Measurements from ENCODE around the gene RNF215. TPM values are rescaled to one million over a fixed set of nuclear protein-coding genes. Genes with fewer than 3 reads are reported as not detected.

RNF215 gene
- total RNA-seq, 1 donor from 2014 or later: 9.3 TPM

DNA sequence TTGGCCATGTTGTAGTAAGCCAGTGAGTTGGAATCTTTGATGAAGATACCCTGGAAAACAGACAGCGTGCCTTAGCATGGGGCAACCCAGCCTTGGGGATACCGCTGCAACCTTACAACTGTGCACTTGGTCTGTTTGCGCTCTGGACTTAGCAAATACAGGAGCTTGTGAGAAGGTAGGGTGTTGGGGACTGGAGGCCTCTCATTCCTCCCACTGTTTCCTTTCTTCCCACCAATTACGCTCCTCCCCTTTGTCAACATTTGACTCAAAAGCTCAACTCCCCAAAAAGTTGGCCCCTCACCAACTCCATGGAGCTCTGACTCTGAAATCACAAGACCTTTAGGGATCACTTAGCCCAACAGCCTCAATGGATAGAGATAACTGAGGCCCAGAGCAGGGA is 52.6 kb downstream of the RNF215 start:
- intact Hi-C loops (cut with micrococcal nuclease): no loop called here

GRCh38 chr22:30333707-30334087 is 53.5 kb downstream of the RNF215 start:
- intact Hi-C loops (cut with micrococcal nuclease): no loop called here

DNA sequence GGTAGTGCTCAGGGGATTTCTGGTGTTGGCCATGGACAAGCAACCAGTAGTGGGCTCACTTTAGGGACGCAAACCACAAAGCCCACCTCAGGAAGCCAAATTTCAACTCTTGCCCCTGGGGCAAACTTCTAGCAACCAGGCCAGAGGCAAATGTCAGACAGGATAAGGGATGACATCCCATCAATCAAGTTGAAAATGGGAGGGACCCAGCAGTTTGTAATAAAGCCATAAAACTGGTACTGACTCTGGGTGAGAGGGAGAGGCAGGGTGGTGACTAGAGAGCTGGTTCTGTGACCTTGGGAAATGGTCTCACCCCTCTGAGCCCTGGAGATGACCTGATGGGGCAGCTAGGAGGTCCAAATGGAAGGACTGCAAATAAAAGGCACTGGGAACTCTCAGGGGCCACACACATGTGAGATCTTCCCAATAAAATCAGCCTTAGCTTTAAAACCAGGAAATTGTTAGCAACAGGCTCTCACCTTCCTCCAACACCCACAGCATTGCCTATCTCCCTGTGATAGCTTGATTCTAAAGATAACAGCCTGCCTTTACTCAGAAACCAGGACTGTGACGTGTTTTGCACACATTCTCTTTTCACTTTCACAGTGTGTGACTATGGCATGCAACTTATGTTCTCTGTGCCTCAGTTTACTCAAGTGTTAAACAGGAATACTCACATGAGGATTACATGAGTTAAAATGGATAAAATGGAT is 54.1 kb downstream of the RNF215 start:
- intact Hi-C loops (cut with micrococcal nuclease): no loop called here

DNA sequence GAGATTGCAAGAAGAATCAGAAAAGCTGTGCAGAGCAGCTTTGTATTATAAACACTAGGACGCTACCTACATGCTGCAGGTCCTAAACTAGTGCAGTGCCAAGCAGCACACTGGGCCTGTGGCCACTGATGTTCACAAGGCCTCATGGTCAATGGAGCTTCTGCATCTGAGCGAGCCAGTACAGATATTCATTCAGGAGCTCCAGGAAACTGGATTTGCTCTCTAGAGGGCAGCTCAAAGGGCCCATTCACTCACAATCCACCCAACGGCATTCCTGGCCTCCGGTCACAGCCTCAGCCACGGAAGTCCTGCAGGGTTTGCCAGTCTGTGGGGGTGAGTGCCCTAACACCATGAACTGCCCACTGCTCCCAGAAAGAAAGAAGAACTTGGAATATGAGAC is 54.7 kb downstream of the RNF215 start:
- intact Hi-C loops (cut with micrococcal nuclease): no loop called here

Other genes with a start within 250 kb of the RNF215 start
- 208 and 211 TPM in 2 replicates for gene LIF, start 140.7 kb downstream of the RNF215 start, total RNA-seq
- gene OSM, start 120.6 kb downstream of the RNF215 start, total RNA-seq: 193 and 195 TPM in 2 replicates
- gene CASTOR1, start 97.9 kb downstream of the RNF215 start, total RNA-seq: 16.6 and 17.5 TPM in 2 replicates
- 46.7 and 51.8 TPM in 2 replicates for gene TBC1D10A, start 60.5 kb downstream of the RNF215 start, total RNA-seq
- gene SF3A1, start 30.5 kb downstream of the RNF215 start, total RNA-seq: 260 and 266 TPM in 2 replicates
- gene CCDC157, start 30.4 kb downstream of the RNF215 start, total RNA-seq: 4.6 and 5.4 TPM in 2 replicates
- 11.1 and 12.2 TPM in 2 replicates for gene SEC14L2, start 9.6 kb upstream of the RNF215 start, total RNA-seq
- gene MTFP1, start 38.4 kb upstream of the RNF215 start, total RNA-seq: 43.1 and 43.8 TPM in 2 replicates
- gene SEC14L3, start 84.6 kb upstream of the RNF215 start, total RNA-seq: 0.22 TPM in 1 of 2 replicates, not detected in the other
- gene SEC14L4, start 118.3 kb upstream of the RNF215 start, total RNA-seq: not detected in 2 replicates
- not detected in 2 replicates for gene SEC14L6, start 159.3 kb upstream of the RNF215 start, total RNA-seq
- gene GAL3ST1, start 187.3 kb upstream of the RNF215 start, total RNA-seq: not detected in 2 replicates
- gene PES1, start 204.5 kb upstream of the RNF215 start, total RNA-seq: 88.1 and 89.0 TPM in 2 replicates
- gene TCN2, start 219.8 kb upstream of the RNF215 start, total RNA-seq: 3.4 and 5.1 TPM in 2 replicates
- 5.7 and 6.2 TPM in 2 replicates for gene SLC35E4, start 248.4 kb upstream of the RNF215 start, total RNA-seq